ENCODE results near the gene CNST. TPM values are rescaled to one million over a fixed set of nuclear protein-coding genes. Genes with fewer than 3 reads are reported as not detected.
A peak's percentile ranks its signal among the peaks of the same experiment; 100 is the strongest.

CNST gene
- total and polyA plus RNA-seq, 9 of the 15 experiments (the other 6 are each of a cell fraction or from before 2014, with no cell fraction given) = 17.0 to 55.3 (median 30.8) TPM

DNA sequence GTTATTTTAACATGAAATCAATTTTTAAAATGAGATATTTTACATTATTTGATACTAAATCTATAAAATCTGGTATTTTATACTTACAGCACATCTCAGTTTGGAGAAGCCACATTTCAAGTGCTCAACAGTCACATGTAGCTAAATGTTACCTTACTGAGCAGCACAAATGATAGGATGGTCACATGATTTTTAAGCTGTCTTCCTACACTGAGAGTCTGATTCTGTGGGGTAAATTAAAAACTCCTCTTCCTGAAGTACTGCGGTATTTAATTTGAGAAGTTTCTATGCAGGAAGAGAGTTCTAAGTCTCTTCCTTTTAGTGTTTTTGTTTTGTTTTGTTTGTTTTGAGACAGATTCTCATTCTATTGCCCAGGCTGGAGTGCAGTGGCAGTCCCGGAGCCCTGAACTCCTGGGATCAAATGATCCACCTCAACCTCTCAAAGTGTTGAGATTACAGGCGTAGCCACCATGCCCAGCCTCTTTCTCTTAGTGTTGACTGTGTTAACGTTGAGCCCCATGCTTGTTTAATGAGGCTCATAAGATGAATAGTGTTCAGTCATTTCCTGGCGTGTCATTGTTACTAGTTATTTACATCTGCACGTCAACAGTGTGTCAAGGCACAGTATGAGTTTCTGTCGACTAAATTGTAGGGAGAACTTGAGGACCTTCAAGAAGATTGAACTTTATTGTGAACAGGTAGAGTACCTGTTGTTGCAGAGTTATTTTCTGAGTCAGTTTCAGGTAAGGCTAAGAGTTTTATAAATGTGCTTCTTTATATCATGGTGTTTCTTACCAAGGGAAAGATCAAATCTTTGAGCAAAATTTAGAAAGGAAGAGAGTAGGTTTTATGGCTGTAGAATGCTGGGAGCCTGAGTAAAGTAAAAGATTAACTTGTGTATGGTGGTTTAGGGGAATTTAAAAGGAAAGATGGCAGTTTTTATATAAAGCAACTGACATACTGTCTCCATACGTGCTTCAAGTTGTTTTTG lies 3.3 kb downstream of the CNST start (continued):
- TF ChIP-seq SFPQ (IDR thresholded peaks at IDR 0.05; ENCODE audit: low read depth, low read length) (no peak), MED1 (CRISPR knock-in tag; IDR thresholded peaks at IDR 0.05; ENCODE audit: borderline replicate concordance) (no peak), CEBPB (tag; IDR thresholded peaks at IDR 0.05) (no peak), KDM2B (CRISPR knock-in tag; IDR thresholded peaks at IDR 0.05) (no peak), MYBL2 (IDR thresholded peaks at IDR 0.05; ENCODE audit: low read depth) (no peak), MYBL2 (CRISPR knock-in tag; IDR thresholded peaks at IDR 0.05; ENCODE audit: borderline replicate concordance) (no peak), ZNF830 (CRISPR knock-in tag; IDR thresholded peaks at IDR 0.05) (no peak), KLF10 (CRISPR knock-in tag; IDR thresholded peaks at IDR 0.05) (no peak), NFRKB (IDR thresholded peaks at IDR 0.05; ENCODE audit: low read depth) (peak; percentile 35; the same call in 1 of the 2 replicates), RBM17 (IDR thresholded peaks at IDR 0.05; ENCODE audit: borderline replicate concordance, low read depth, low read length) (no peak), LCOR (CRISPR knock-in tag; IDR thresholded peaks at IDR 0.05) (peak; percentile 42; the same call in 1 of the 2 replicates), EZH2 (IDR thresholded peaks at IDR 0.05; ENCODE audit: borderline replicate concordance, low read depth, low read length) (no peak), KLF1 (tag; IDR thresholded peaks at IDR 0.05) (no peak), SMAD3 (CRISPR knock-in tag; conservative IDR thresholded peaks at IDR 0.05) (no peak), HEY1 (CRISPR knock-in tag; IDR thresholded peaks at IDR 0.05; ENCODE audit: borderline replicate concordance) (no peak), HMG20B (CRISPR knock-in tag; IDR thresholded peaks at IDR 0.05) (no peak)
- TF ChIP-seq, protein P1, sequence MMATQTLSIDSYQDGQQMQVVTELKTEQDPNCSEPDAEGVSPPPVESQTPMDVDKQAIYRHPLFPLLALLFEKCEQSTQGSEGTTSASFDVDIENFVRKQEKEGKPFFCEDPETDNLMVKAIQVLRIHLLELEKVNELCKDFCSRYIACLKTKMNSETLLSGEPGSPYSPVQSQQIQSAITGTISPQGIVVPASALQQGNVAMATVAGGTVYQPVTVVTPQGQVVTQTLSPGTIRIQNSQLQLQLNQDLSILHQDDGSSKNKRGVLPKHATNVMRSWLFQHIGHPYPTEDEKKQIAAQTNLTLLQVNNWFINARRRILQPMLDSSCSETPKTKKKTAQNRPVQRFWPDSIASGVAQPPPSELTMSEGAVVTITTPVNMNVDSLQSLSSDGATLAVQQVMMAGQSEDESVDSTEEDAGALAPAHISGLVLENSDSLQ (IDR thresholded peaks at IDR 0.05) = peak; percentile 81
- TF ChIP-seq, protein P2, sequence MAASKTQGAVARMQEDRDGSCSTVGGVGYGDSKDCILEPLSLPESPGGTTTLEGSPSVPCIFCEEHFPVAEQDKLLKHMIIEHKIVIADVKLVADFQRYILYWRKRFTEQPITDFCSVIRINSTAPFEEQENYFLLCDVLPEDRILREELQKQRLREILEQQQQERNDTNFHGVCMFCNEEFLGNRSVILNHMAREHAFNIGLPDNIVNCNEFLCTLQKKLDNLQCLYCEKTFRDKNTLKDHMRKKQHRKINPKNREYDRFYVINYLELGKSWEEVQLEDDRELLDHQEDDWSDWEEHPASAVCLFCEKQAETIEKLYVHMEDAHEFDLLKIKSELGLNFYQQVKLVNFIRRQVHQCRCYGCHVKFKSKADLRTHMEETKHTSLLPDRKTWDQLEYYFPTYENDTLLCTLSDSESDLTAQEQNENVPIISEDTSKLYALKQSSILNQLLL (CRISPR knock-in tag; IDR thresholded peaks at IDR 0.05; ENCODE audit: borderline replicate concordance) = no peak
- TF ChIP-seq, protein P3, sequence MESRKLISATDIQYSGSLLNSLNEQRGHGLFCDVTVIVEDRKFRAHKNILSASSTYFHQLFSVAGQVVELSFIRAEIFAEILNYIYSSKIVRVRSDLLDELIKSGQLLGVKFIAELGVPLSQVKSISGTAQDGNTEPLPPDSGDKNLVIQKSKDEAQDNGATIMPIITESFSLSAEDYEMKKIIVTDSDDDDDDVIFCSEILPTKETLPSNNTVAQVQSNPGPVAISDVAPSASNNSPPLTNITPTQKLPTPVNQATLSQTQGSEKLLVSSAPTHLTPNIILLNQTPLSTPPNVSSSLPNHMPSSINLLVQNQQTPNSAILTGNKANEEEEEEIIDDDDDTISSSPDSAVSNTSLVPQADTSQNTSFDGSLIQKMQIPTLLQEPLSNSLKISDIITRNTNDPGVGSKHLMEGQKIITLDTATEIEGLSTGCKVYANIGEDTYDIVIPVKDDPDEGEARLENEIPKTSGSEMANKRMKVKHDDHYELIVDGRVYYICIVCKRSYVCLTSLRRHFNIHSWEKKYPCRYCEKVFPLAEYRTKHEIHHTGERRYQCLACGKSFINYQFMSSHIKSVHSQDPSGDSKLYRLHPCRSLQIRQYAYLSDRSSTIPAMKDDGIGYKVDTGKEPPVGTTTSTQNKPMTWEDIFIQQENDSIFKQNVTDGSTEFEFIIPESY (CRISPR knock-in tag; IDR thresholded peaks at IDR 0.05) = no peak

All from K562 (cell line).